Measurements from ENCODE around the gene AKAP13.

- TF ChIP-seq, protein P1, sequence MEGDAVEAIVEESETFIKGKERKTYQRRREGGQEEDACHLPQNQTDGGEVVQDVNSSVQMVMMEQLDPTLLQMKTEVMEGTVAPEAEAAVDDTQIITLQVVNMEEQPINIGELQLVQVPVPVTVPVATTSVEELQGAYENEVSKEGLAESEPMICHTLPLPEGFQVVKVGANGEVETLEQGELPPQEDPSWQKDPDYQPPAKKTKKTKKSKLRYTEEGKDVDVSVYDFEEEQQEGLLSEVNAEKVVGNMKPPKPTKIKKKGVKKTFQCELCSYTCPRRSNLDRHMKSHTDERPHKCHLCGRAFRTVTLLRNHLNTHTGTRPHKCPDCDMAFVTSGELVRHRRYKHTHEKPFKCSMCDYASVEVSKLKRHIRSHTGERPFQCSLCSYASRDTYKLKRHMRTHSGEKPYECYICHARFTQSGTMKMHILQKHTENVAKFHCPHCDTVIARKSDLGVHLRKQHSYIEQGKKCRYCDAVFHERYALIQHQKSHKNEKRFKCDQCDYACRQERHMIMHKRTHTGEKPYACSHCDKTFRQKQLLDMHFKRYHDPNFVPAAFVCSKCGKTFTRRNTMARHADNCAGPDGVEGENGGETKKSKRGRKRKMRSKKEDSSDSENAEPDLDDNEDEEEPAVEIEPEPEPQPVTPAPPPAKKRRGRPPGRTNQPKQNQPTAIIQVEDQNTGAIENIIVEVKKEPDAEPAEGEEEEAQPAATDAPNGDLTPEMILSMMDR (IDR thresholded peaks at IDR 0.05) = no peak
- no peak for TF ChIP-seq POLR2A (IDR thresholded peaks at IDR 0.05)
These were observed 223.3 kb downstream of the AKAP13 start for GRCh38 chr15:85603703-85604102.
